Mucosa of descending colon (tissue), 3 donors: ENCODE measurements around the gene TBC1D20. TPM values are rescaled to one million over a fixed set of nuclear protein-coding genes. Genes with fewer than 3 reads are reported as not detected.

ENCODE experiments used
- ATAC-seq: fragments of 200-7000 bp; cut with Tn5 transposase; one replicate; pipeline ENCODE4 v1.9.1; 2020; ENCODE audit warnings: mild to moderate bottlenecking, moderate library complexity
- DNase-seq, 3 donors: peaks; one replicate each; pipeline ENCODE4 v3.0.0-alpha.2; 2020
- H3K36me3 ChIP-seq: fragments of 200-600 bp; one replicate; pipeline ENCODE4 v1.8.0; 2021; ENCODE audit warnings: low read depth, mild to moderate bottlenecking
- H3K4me1 ChIP-seq: fragments of 200-600 bp; one replicate; pipeline ENCODE4 v1.8.0; 2021; ENCODE audit warnings: low read depth, mild to moderate bottlenecking
- H3K4me3 ChIP-seq: fragments of 200-600 bp; one replicate; pipeline ENCODE4 v1.8.0; 2021; ENCODE audit warnings: mild to moderate bottlenecking
- H3K9me3 ChIP-seq: fragments of 200-600 bp; one replicate; pipeline ENCODE4 v1.8.0; 2021; ENCODE audit warnings: mild to moderate bottlenecking
- intact Hi-C, 2 donors: fragments of 100-400 bp; cut with DNase I in 1 of 2; cut with micrococcal nuclease in 1 of 2; formaldehyde crosslinking; loops; one replicate each; pipeline versions ENCODE4 v1.11.0 to v1.11.1; 2022; cut with DNase I, micrococcal nuclease
- total RNA-seq, 3 donors: library from RNA; stranded (reverse); fragmentation: NEBNext Ultra II Directional in 2 of 3; extraction: Animal tissue kit (Norgen Biotek cat#: 25700) in 2 of 3; gene quantifications; one replicate each; pipeline versions ENCODE4 v1.2.1 to v1.2.4, GENCODE V29; 2021 to 2023
- TF ChIP-seq, protein P1 (sequence below): fragments of 200-600 bp; IDR thresholded peaks from one replicate; pipeline ENCODE4 v1.8.0; 2022; ENCODE audit warnings: antibody characterized with exemption, mild to moderate bottlenecking
- donor health status: DM: no; HTN: no; CAD: no; lungs with moderate emphysema.
- donor health status: DM: no; HTN: no; CAD: no.
- donor health status: DM: no; HTN: yes; CAD: no.

Gene TBC1D20
- total RNA-seq, 3 donors from 2014 or later, result 30.4 to 49.6 (median 36.0) TPM

DNA sequence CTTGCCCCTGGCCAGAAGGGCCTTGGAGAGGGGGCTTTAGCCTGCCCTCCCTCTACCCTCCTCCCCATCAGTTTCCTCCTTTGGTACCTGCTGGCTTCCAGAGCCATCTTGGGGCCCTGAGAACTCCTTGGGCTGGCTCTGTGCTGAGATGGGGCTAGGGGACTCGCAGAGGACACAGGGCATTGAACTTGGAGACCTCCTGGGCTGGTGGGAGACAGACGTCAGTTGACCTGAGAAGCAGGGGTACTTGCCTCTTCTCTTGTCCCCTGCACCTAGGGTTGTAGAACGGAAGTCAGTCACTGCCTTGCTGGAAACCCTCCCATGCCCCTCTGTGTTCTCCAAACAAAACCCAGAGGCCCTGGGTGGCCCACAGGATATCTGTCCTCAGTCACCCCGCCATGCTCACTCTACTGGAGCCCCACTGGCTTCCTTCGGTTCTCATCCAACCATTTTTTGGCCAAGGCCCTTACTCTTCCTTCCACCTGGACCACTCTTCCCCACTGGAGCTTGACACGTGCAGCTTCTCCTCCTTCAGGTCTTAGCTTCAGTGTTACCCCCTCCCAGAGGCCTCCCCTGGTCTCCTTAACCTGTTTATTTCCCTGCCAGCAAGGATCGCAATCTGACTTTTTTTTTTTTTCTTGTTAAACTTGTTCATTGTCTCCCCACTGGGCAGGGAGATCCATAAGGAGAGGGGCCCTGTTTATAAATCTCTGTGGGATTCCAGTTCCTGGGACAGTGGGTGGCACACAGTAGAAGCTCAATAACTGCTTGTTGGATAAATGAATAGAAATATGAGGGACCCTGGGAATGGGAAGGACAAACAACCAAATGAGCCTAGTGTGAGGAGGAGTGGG, 53.3 kb downstream of the TBC1D20 start:
- no peaks in the 10 kb centered on the region for H3K36me3 ChIP-seq
- H3K4me1 ChIP-seq, result peaks cover 10% of the 10 kb centered on the region
- intact Hi-C loops, result no loop called here
- TF ChIP-seq, protein P1, sequence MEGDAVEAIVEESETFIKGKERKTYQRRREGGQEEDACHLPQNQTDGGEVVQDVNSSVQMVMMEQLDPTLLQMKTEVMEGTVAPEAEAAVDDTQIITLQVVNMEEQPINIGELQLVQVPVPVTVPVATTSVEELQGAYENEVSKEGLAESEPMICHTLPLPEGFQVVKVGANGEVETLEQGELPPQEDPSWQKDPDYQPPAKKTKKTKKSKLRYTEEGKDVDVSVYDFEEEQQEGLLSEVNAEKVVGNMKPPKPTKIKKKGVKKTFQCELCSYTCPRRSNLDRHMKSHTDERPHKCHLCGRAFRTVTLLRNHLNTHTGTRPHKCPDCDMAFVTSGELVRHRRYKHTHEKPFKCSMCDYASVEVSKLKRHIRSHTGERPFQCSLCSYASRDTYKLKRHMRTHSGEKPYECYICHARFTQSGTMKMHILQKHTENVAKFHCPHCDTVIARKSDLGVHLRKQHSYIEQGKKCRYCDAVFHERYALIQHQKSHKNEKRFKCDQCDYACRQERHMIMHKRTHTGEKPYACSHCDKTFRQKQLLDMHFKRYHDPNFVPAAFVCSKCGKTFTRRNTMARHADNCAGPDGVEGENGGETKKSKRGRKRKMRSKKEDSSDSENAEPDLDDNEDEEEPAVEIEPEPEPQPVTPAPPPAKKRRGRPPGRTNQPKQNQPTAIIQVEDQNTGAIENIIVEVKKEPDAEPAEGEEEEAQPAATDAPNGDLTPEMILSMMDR, result no peak
- peak overlapping the region; percentile 87 for H3K4me3 ChIP-seq
- peak in 1 of 3 donors; percentile 14 for DNase-seq
- H3K9me3 ChIP-seq, result no peaks in the 10 kb centered on the region
- ATAC-seq, result peak; percentile 11

DNA sequence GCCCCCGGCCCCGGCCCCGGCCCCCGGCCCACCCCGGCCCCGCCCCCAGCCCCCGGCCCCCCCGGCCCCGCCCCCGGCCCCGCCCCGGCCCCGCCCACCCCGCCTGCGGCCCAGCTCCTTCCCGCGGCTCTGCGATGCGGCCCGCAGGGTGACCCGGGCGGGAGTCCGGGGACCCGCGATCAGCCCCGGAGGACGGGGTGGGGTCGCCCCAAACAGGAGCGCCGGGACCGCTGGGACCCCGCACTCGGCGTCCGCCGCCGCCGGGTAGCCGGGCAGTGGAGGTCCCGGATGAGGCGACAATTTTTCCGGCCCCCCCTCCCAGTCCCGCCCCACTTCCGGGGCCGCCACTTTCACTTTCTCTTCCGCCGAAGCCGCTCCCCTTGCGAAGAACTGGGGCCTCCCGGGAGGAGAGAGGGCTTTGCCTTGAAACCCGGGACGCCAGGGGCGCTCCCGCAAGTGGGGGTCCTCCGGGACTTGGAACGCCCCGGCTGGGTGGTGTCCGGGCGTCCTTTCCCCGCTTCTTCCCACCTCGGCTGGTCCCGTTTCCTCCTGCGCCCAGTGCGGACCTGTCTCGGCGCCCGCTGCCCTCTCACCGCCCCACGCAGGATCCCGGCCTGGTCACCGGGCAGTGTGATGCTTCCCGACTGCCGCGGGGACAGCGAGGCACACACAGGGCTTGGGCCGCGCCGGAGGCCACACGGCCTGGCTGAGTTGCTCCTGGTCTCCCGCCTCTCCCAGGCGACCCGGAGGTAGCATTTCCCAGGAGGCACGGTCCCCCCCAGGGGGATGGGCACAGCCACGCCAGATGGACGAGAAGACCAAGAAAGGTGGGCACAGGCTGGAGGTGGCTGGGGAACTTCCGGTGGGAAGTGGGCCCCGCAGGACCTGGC, 54.1 kb downstream of the TBC1D20 start, which contains the start of gene RBCK1:
Gene RBCK1, plus strand, starts transcription at position 347 of the 890 bp plus-strand sequence. Its CDS starts 459 bp downstream, at position 806.
- no peaks in the 10 kb centered on the region for H3K36me3 ChIP-seq
- TF ChIP-seq, protein P1, result no peak
- peak within 1 kb of the TSS; percentile 87 for H3K4me3 ChIP-seq
- intact Hi-C loops, result no loop called here
- ATAC-seq (peak; percentile 88), DNase-seq (peak; percentile 88 to 93 (median 93))
- peaks cover 10% of the 10 kb centered on the region for H3K4me1 ChIP-seq
- no peaks in the 10 kb centered on the region for H3K9me3 ChIP-seq

DNA sequence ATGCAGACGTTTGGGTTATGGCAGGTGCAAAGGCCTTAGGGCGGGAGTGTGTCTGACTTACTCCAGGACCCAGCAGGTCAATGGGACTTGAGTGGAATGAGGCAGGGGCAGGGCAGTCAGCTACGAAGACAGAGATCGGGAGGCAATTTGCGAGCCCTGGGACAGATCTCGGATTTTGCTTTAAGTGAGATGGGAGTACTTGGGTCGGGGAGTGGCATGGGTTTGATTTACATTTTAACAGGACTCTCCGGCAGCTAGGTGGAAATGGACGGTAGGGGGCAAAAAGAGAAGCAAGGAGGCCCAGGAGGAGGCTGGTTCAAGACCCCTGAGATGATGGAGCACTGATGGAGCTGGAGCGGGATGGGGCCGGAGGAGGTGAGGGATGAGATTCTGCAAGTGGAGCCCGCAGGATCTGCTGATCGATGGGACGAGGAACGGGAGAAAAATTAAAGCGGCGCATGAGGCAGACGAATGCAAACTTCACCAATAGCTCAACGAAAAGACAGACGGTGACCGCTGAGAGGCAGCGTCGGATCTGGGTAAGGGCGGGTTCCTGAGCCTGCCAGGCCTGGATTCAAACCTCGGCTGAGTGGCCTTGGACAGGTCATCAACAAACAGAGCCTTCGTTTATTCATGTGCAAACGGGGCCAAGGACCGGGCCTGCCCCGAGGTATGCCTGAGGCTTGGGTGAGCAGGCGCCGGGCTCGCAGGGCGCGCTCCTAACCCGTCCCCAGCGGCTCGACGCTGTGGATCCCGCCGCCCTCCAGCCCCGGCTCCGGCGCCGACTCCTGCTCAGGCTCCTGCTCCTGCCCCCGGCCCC, 55.0 kb downstream of the TBC1D20 start:
- peak; percentile 65 for ATAC-seq
- intact Hi-C loops, result no loop called here
- Histone ChIP-seq H3K4me3 (peak overlapping the region; percentile 6), H3K9me3 (no peaks in the 10 kb centered on the region), H3K36me3 (no peaks in the 10 kb centered on the region), H3K4me1 (peaks cover 10% of the 10 kb centered on the region)
- peak; percentile 78 to 89 (median 85) for DNase-seq
- TF ChIP-seq, protein P1, result peak; percentile 1

DNA sequence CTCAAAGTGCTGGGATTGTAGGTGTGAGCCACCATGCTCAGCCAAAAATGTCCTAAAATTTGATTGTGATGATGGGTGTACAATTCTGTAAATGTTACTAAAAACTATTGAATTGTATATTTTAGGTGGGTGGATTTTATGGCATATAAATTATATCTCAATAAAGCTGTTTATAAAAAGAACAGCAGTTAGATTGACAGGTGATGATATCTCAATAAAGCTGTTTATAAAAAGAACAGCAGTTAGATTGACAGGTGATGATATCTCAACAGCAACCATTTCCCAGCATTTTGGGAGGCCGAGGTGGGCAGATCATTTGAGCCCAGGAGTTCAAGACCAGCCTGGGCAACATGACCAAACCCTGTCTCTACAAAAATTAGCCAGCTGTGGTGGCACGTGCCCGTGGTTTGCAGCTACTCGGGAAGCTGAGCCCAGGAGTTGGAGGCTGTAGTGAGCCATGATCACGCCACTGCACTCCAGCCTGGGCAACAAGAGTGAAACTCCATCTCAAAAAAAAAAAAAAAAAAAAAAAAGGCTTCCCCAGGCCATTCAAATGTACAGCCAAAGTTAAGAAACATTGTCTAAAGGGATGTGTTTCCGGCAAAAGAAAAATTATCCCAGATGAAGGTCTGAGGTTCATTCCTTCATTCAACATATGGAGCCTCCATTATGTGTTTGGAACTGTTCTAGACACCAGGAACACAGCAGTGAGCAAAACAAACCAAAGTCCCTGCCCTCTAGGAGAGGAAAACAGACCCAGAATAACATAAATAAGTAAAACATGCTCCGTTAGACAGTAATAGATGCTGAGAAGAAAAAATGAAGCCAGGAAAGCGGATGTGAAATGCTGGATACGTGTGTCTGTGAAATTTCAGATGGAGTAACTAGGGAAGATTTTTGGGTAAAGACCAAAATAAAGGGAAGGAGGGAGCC, 55.9 kb downstream of the TBC1D20 start:
- Histone ChIP-seq H3K9me3 (no peaks in the 10 kb centered on the region), H3K4me1 (peaks cover 10% of the 10 kb centered on the region), H3K4me3 (no peak overlapping the region), H3K36me3 (no peaks in the 10 kb centered on the region)
- ATAC-seq (no peak), DNase-seq (no peak)
- TF ChIP-seq, protein P1, result peak; percentile 5
- intact Hi-C loops, result no loop called here
